ENCODE measurements around the gene PGLYRP2.

PGLYRP2 gene

GRCh38 chr19:15449620-15450527 is 29.4 kb downstream of the PGLYRP2 start, which contains the start of gene WIZ:
Gene WIZ (minus strand): TSS chr19:15449956. CDS start chr19:15448307, 1,649 bp downstream.
- DNase-seq (ENCODE audit: low read depth) = no peak
- peak within 1 kb of the TSS; percentile 58 for H3K4me3 ChIP-seq (ENCODE audit: control insufficient read depth, low read depth, low read length)
- TF ChIP-seq, protein P1, sequence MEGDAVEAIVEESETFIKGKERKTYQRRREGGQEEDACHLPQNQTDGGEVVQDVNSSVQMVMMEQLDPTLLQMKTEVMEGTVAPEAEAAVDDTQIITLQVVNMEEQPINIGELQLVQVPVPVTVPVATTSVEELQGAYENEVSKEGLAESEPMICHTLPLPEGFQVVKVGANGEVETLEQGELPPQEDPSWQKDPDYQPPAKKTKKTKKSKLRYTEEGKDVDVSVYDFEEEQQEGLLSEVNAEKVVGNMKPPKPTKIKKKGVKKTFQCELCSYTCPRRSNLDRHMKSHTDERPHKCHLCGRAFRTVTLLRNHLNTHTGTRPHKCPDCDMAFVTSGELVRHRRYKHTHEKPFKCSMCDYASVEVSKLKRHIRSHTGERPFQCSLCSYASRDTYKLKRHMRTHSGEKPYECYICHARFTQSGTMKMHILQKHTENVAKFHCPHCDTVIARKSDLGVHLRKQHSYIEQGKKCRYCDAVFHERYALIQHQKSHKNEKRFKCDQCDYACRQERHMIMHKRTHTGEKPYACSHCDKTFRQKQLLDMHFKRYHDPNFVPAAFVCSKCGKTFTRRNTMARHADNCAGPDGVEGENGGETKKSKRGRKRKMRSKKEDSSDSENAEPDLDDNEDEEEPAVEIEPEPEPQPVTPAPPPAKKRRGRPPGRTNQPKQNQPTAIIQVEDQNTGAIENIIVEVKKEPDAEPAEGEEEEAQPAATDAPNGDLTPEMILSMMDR (IDR thresholded peaks at IDR 0.05; ENCODE audit: control insufficient read depth, insufficient read depth, low read depth, low read length, missing control alignments) = no peak

GRCh38 chr19:15448778-15449619 is 30.3 kb downstream of the PGLYRP2 start:
- H3K4me3 ChIP-seq (ENCODE audit: control insufficient read depth, low read depth, low read length) = peak overlapping the region; percentile 58
- TF ChIP-seq, protein P1 (IDR thresholded peaks at IDR 0.05; ENCODE audit: control insufficient read depth, insufficient read depth, low read depth, low read length, missing control alignments) = no peak
- no peak for DNase-seq (ENCODE audit: low read depth)

DNA sequence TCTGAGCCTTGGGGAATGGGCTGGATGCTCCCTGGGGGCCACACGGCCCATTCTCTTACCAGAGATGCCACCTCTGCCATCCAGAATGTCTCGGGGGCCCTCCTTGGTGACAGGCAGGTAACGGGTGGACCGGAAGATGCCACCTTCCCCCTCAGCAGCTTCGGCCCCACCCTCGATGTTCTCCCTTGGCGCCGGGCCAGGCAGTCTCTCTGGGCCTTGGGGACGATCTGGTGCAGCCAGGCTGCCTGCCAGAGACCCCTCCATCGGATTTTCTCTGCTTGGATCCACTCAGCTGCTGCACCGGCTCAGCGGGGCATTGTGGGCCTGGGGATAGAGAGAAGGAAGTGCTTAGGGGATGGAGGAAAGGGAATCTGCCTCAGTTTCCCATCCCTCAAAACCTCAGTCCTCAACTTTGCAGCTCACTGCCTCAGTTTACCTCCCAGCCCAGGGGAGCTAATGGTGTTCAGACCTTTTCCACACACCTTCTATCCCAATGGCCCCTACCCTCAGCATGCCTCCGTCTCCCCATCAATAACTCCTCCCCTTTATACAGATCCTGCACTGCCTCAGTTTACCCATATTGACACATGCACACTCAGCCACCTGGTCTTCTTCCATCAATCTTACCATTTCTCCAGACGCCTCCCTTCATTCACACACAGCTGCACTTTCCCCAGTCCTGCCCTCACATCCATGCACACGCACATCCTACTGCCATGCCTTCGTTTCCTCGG is 31.1 kb downstream of the PGLYRP2 start:
- no peak overlapping the region for H3K4me3 ChIP-seq (ENCODE audit: control insufficient read depth, low read depth, low read length)
- TF ChIP-seq, protein P1 (IDR thresholded peaks at IDR 0.05; ENCODE audit: control insufficient read depth, insufficient read depth, low read depth, low read length, missing control alignments) = no peak
- DNase-seq (ENCODE audit: low read depth) = no peak

DNA sequence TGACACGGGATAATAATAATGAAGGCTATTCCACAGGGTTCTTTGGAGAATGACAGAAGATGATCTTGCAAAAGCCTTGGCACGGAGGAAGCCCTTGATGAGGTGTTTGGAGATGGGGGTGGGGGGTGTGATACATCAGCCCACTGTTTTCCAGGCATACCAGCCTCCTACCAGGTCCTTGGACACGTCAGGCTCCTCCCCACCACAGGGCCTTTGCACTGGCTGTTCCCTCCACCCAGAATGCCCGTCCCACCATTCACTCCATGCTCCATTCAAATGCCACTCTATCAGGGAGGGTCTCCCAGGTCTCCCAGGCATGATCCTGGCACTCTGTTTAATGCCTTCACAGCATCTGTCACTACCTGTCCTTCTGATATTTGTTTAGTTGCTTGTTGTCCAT is 32.2 kb downstream of the PGLYRP2 start:
- no peak for DNase-seq (ENCODE audit: low read depth)
- TF ChIP-seq, protein P1 (IDR thresholded peaks at IDR 0.05; ENCODE audit: control insufficient read depth, insufficient read depth, low read depth, low read length, missing control alignments) = no peak
- H3K4me3 ChIP-seq (ENCODE audit: control insufficient read depth, low read depth, low read length) = no peak overlapping the region

- no peak overlapping the region for H3K4me3 ChIP-seq (ENCODE audit: control insufficient read depth, low read depth, low read length)
- no peak for DNase-seq (ENCODE audit: low read depth)
- TF ChIP-seq, protein P1 (IDR thresholded peaks at IDR 0.05; ENCODE audit: control insufficient read depth, insufficient read depth, low read depth, low read length, missing control alignments) = no peak
Observed at GRCh38 chr19:15445807-15446376, 33.4 kb downstream of the PGLYRP2 start.

- TF ChIP-seq, protein P1 (IDR thresholded peaks at IDR 0.05; ENCODE audit: control insufficient read depth, insufficient read depth, low read depth, low read length, missing control alignments) = no peak
- H3K4me3 ChIP-seq (ENCODE audit: control insufficient read depth, low read depth, low read length) = no peak overlapping the region
- no peak for DNase-seq (ENCODE audit: low read depth)
Observed at GRCh38 chr19:15445227-15445605, 34.1 kb downstream of the PGLYRP2 start.
